Measurements from ENCODE around the gene NMUR1. TPM values are rescaled to one million over a fixed set of nuclear protein-coding genes. Genes with fewer than 3 reads are reported as not detected.

NMUR1 gene
- total RNA-seq, 1 donor from 2014 or later: 0.16 TPM

DNA sequence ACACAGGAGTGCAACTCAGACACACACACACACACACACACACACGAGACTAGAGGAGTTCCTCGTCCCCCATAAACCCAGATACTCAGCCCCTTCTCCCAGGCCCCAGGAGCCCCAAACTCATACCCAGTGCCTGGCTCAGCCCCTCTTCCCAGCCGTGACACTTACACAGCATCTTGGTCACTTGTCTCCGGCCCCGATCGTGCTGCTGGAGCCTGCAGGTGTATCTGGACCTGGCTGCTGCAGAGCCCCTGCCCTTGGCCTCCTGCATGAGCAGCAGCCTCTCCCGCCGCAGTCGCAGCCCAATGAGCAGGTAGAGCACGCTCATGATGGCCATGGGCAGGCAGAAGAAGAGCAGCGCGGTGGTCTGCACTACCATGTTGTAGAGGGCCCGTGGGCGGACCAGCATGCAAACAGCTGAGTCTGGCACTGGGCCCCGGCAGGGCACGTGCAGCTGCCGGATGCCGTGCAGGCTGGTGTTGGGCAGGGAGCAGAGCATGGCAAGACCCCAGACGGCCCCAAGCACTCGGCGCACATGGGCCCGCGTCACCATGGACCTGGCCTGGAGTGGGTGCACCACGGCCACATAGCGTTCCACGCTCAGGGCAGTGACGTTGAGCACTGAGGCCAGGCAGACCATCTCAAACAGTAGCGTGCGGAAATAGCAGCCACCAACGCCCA lies 2.1 kb downstream of the NMUR1 start:
- Mint-ChIP-seq H3K4me3 (ENCODE audit: low read depth) (no peak overlapping the region), H3K9me3 (no peaks in the 10 kb centered on the region), H3K27ac (no peak overlapping the region), H3K27me3 (ENCODE audit: low read depth) (peaks cover 9% of the 10 kb centered on the region), H3K4me1 (ENCODE audit: low read depth) (peaks cover 52% of the 10 kb centered on the region), H3K36me3 (ENCODE audit: low read depth) (peaks cover 12% of the 10 kb centered on the region)
- intact Hi-C loops (cut with micrococcal nuclease): no loop called here
- DNase-seq (ENCODE audit: low spot score): no peak

DNA sequence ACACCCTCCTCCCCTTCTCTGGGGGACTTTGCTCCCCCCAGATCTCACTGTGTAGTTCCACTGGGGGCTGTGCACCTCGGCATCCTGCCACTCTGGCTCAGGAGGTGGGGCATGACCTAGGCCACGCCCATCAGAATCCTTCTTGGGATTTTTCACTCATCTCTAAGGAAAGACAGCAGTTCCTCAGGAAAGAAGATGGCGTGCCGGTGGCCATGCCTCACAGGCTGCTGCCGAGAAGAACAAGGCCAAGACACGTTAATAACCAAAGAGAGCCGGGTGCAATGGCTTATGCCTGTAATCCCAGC lies 3.2 kb downstream of the NMUR1 start:
- Mint-ChIP-seq H3K4me3 (ENCODE audit: low read depth) (no peak overlapping the region), H3K9me3 (no peaks in the 10 kb centered on the region), H3K4me1 (ENCODE audit: low read depth) (peaks cover 56% of the 10 kb centered on the region), H3K27ac (no peak overlapping the region), H3K27me3 (ENCODE audit: low read depth) (peaks cover 9% of the 10 kb centered on the region), H3K36me3 (ENCODE audit: low read depth) (peaks cover 12% of the 10 kb centered on the region)
- intact Hi-C loops (cut with micrococcal nuclease): no loop called here
- no peak for DNase-seq (ENCODE audit: low spot score)

DNA sequence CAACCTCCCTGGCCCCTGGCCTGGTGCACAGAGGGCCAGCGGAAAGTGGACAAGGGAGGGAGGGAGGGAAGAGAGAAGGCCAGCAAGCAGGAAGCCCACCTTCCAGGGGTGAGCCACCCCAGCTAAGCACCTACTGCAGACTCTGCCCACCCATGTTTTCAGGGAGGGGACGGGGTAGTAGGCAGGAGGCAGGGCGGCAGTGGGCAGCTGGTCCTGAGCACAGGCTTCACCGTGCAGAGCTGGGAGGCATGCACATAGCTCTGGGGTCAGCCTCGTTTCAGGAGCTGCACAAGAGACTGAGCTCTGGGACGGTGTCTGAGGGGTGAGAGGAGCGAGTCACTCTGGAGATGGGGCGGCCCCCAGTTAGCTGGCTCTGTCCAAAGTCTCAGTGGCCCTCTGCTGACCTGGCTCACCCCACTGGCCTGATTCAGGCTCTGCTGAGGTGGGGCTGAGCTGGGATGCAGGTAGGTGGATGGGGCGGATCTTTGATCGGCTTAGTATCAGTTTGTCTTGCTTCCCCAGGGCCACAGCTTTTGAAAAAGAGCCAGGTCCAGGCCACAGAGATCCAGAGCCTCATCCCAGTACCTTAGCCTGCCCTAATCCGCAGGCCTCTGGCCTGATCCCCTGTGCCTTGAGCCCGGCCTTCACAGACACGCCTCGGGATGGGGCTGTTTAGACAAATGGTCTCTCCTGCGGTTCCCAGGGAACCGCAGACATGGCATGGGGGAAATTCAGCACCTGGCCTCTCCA lies 3.7 kb downstream of the NMUR1 start:
- H3K4me1 Mint-ChIP-seq (ENCODE audit: low read depth): peaks cover 56% of the 10 kb centered on the region
- H3K9me3 Mint-ChIP-seq: no peaks in the 10 kb centered on the region
- H3K27me3 Mint-ChIP-seq (ENCODE audit: low read depth): peaks cover 9% of the 10 kb centered on the region
- H3K36me3 Mint-ChIP-seq (ENCODE audit: low read depth): peaks cover 12% of the 10 kb centered on the region
- intact Hi-C loops (cut with micrococcal nuclease): no loop called here
- DNase-seq (ENCODE audit: low spot score): no peak
- H3K27ac Mint-ChIP-seq: no peak overlapping the region
- H3K4me3 Mint-ChIP-seq (ENCODE audit: low read depth): no peak overlapping the region

DNA sequence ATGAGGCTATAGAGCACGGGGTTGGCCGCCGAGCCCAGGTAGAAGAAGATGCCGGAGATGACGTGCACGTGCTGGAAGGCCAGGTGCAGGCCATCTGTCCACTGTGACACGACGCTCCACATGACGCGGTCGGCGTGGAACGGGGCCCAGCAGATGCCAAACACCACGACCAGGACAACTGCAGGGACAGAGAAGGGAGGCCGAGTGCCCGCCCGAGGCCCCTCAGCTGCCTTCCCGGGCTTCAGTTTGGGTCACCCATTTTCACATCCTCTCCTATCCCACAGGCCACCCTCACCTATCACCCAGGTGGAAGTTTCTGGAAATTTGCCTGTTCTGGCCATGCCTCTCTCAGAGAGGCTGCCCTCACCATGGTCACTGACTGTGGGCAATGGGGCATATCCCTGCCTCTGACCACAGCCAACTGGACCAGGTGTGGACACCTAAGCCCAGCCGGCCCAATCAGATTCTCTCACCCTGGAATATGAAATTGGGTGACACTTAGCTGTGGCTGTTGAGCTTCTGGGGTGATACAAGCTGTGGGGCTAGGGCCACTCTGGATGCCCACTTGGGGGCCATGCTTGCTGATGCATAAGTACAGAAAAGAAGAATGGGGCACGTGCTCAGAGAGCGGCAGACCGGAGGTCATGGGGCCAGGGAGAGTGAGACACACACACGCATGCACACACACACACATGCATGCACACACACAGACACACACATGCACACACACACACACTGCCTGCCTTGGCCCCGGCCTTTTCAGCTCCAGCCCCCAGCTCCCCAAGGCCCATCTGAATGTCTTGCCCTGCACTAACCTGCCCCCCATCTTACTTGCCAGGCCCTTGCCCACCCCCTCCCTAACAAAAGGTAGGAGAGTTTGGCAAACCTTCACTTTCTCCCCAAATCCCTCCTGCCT lies 4.7 kb downstream of the NMUR1 start:
- H3K4me1 Mint-ChIP-seq (ENCODE audit: low read depth): peaks cover 52% of the 10 kb centered on the region
- no peak overlapping the region for H3K4me3 Mint-ChIP-seq (ENCODE audit: low read depth)

DNA sequence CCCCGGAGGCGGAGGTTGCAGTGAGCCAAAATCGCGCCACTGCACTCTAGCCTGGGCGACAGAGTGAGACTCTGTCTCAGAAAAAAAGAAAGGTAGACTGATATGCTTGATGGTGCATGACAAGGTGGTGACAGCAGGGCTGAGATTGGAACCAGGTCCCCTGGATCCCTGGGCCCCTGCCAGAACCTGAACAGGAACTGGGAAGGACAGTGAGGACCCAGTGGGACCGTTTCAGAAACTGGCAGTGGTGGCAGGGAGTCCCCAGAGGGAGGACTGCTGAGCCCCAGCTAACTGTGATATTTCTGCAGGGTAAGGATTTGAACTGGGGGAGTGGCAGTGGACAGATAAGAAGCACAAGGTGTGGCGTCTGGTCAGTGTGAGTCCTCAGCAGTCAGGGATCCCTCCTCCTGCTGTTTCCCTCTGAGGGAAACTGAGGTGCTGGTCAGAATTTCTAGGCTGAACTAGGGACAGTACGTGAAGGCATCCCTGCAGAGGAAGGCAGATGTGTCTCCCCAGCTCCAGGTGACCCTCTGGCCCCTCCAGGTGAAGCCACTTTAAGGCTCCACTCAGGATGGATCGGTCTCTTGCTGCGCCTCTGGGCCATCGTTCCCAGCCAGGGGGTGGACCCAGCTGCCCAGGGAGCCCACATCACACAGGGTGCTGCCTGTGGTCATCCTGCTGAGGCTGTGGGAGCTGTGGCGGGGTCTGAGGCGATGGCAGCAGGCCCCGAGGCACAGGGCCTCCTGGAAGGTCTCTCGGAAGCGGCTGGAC lies 5.6 kb downstream of the NMUR1 start:
- H3K36me3 Mint-ChIP-seq (ENCODE audit: low read depth): peaks cover 12% of the 10 kb centered on the region
- no peak for DNase-seq (ENCODE audit: low spot score)
- H3K27ac Mint-ChIP-seq: peak overlapping the region; percentile 28
- no peaks in the 10 kb centered on the region for H3K9me3 Mint-ChIP-seq
- peak overlapping the region; percentile 6 for H3K4me3 Mint-ChIP-seq (ENCODE audit: low read depth)
- peaks cover 60% of the 10 kb centered on the region for H3K4me1 Mint-ChIP-seq (ENCODE audit: low read depth)
- H3K27me3 Mint-ChIP-seq (ENCODE audit: low read depth): peaks cover 15% of the 10 kb centered on the region
- intact Hi-C loops (cut with micrococcal nuclease): loop anchor here (1.0 kb wide), 1 partner anchor 21 kb away; no protein-coding TSS in a partner anchor

More for the DNA sequence above, 4.7 kb downstream of the NMUR1 start:
- Mint-ChIP-seq H3K36me3 (ENCODE audit: low read depth) (peaks cover 12% of the 10 kb centered on the region), H3K9me3 (no peaks in the 10 kb centered on the region), H3K27ac (no peak overlapping the region), H3K27me3 (ENCODE audit: low read depth) (peaks cover 12% of the 10 kb centered on the region)
- intact Hi-C loops (cut with micrococcal nuclease): no loop called here
- no peak for DNase-seq (ENCODE audit: low spot score)

DNA sequence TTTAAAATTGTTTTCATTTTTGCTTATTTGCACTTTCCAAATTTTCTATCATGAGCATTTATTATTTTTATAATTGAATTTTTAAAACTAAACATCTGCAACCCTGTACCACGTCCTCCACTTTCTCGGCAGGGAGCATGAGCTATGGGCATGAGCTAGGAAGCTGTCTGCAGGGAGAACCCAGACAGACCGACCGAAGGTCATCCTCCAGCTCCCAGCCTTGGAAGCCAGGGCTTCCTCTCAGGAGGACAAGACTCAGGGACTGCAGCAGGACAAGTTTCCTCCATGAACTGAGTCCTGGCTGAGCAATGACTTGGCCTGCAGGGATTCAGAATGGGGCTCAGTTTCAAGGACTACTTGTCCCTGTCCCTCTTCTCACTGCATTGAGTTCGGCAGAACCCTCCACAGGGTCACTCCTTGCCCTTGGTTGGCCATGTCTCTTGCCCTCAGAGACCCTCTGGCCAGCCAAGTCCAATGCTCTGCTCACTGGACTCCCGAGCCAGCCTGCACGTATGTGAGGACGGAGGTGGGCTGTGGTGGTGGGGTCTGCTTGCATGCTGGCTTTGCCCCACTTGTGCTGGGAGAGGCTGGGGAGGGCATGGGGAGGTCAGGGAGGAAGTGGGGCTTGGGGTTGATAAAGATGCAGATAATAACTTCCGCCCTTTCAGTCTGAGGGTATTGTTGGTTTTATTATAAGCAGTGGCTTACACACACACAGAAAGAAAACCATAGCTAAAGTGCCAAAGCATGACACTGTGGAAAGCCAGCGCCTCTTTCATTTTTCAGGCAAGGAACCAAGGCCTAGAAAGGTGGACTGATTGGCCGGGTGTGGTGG lies 6.6 kb downstream of the NMUR1 start:
- DNase-seq (ENCODE audit: low spot score): no peak
- H3K36me3 Mint-ChIP-seq (ENCODE audit: low read depth): peaks cover 9% of the 10 kb centered on the region
- H3K4me1 Mint-ChIP-seq (ENCODE audit: low read depth): peaks cover 54% of the 10 kb centered on the region
- intact Hi-C loops (cut with micrococcal nuclease): loop anchor here (1.0 kb wide), 1 partner anchor 22 kb away; no protein-coding TSS in a partner anchor
- peaks cover 6% of the 10 kb centered on the region for H3K27me3 Mint-ChIP-seq (ENCODE audit: low read depth)
- no peaks in the 10 kb centered on the region for H3K9me3 Mint-ChIP-seq
- peak overlapping the region; percentile 28 for H3K27ac Mint-ChIP-seq
- H3K4me3 Mint-ChIP-seq (ENCODE audit: low read depth): peak overlapping the region; percentile 18

DNA sequence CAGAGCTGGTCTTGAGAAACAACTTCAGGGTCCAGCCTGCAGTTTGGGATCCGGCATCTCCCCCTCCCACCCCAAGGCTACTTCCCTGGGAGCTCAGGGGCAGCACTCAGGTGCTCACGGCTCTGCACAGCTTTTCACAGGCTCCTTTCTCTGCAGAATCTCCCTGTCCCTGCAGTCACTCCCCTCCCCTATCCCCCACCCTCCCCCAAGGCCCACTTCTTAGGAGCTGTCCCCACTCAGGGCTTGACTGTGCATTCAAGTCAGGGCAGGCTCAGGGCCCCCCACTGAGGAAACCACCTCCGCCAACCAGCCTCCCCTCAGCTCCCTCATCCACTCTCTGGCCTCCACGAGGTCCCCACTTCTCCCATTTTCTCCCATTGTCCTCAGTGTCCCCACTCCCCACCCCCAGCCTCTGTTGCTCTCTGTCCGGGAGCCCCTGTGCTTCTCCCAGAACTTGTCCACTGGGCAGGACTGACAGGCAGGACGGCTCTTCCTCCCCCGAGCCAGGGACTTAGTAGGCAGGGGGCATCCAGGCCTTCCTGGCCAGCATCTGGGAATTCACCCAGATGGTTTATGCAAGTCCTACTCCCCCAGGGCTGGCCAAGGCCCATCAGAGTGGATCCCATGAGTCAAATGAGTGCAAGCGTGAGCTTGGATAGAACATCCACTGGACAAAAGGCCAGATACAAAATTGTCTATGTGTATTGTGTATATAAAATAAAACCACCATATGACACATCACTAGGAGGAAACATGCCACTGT lies 7.6 kb downstream of the NMUR1 start:
- Mint-ChIP-seq H3K4me3 (ENCODE audit: low read depth) (no peak overlapping the region), H3K4me1 (ENCODE audit: low read depth) (peaks cover 46% of the 10 kb centered on the region), H3K27me3 (ENCODE audit: low read depth) (peaks cover 6% of the 10 kb centered on the region), H3K27ac (no peak overlapping the region), H3K36me3 (ENCODE audit: low read depth) (peaks cover 2% of the 10 kb centered on the region), H3K9me3 (no peaks in the 10 kb centered on the region)
- DNase-seq (ENCODE audit: low spot score): no peak
- intact Hi-C loops (cut with micrococcal nuclease): no loop called here

DNA sequence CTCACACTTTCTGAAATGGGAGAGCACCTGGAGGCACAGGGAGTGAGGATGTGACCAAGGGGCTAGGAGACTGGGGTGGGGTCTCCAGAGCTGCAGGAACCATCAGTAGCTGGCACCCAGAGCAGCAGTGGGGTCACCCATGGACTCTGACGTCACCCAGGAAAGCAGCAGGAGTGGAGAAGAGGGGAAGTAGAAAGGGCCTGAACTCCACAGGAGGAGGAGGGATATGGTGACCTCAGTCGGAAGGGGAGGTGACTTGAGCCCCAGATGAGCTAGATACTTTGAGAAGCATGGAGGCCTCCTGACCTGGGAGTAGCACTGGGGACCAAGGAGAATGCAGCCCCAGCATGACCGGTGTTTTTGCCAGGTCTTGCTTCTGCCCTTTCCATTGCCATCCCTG lies 8.8 kb downstream of the NMUR1 start:
- Mint-ChIP-seq H3K9me3 (no peaks in the 10 kb centered on the region), H3K4me3 (ENCODE audit: low read depth) (no peak overlapping the region), H3K27me3 (ENCODE audit: low read depth) (peaks cover 6% of the 10 kb centered on the region), H3K27ac (no peak overlapping the region), H3K4me1 (ENCODE audit: low read depth) (peaks cover 44% of the 10 kb centered on the region), H3K36me3 (ENCODE audit: low read depth) (peaks cover 2% of the 10 kb centered on the region)
- no peak for DNase-seq (ENCODE audit: low spot score)
- intact Hi-C loops (cut with micrococcal nuclease): no loop called here

DNA sequence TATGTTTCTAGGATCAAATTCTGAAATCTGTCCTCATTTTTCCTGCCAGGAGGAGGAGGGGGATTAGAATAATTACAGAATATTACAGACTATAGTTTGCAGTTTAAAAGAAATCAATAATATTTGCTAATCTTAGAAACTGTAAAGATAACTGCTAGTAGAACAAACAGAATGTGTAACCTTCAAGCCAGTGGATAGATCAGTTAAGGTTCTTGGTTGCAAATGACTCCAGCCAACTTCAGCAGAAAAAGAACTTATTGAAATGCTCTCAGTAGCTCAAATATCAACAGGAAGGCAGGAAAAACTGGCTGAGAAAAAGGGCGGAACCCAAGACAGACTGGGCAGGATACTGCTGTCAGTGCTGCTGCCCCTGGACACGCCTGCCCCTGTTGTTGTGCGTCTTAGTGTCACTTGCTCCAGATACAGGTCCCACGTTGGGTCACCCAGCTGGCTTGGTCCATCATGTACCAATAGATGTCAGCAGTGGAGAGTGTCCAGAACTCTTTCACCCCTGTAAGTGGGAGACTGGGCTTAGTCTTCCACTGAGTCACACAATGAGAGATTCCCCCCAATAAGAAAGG lies 10.2 kb downstream of the NMUR1 start:
- Mint-ChIP-seq H3K4me3 (ENCODE audit: low read depth) (no peak overlapping the region), H3K27ac (no peak overlapping the region), H3K9me3 (no peaks in the 10 kb centered on the region), H3K4me1 (ENCODE audit: low read depth) (peaks cover 36% of the 10 kb centered on the region), H3K36me3 (ENCODE audit: low read depth) (no peaks in the 10 kb centered on the region), H3K27me3 (ENCODE audit: low read depth) (peaks cover 6% of the 10 kb centered on the region)
- no peak for DNase-seq (ENCODE audit: low spot score)
- intact Hi-C loops (cut with micrococcal nuclease): no loop called here

DNA sequence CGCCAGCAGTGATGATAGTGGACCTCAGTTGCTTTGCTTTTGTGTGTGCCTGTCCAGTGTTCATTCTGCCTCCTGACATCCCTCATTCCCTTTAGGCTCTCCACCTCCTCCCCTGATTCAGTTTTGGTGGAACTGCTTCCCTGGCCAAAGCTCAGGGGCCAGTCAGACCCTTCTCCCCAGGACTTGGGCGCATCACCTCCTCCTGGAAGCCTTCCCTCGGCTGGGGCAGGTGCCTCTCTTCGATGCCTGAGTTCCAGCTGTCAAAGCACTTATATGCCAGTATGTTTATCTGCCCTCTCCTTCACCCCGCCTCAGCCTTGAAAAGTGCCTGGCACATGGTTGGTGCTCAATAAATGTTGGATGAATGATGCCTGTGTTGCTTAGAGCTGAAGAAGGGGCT lies 11.5 kb downstream of the NMUR1 start:
- DNase-seq (ENCODE audit: low spot score): no peak

DNA sequence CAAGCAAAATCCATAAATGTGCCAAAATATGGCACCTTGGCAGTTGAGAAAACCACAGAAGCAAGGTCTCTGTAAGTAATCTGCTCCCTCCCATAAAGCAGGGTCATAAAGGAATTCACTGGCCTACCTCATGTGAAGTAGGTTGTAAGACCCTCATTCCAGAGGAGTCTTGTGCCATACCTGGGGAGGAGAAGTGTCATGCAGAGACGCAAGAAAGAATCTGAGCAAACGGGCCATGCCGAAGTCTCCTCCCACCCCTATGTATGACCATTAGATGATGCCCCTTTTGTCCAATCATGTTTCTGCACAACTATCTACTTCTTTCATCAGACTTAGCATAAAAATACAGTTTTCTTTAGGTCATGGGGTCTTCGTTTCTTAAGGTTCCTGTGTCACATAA lies 14.6 kb downstream of the NMUR1 start:
- Mint-ChIP-seq H3K4me3 (ENCODE audit: low read depth) (no peak overlapping the region), H3K27me3 (ENCODE audit: low read depth) (peaks cover 4% of the 10 kb centered on the region), H3K9me3 (no peaks in the 10 kb centered on the region), H3K27ac (no peak overlapping the region), H3K36me3 (ENCODE audit: low read depth) (peaks cover 3% of the 10 kb centered on the region), H3K4me1 (ENCODE audit: low read depth) (peaks cover 23% of the 10 kb centered on the region)
- intact Hi-C loops (cut with micrococcal nuclease): loop anchor here (2.0 kb wide), 2 partner anchors 15 to 191 kb away; partner anchors contain the start of gene NMUR1
- DNase-seq (ENCODE audit: low spot score): no peak

More for the DNA sequence above, 11.5 kb downstream of the NMUR1 start:
- Mint-ChIP-seq H3K27me3 (ENCODE audit: low read depth) (peaks cover 6% of the 10 kb centered on the region), H3K36me3 (ENCODE audit: low read depth) (peaks cover 3% of the 10 kb centered on the region), H3K27ac (no peak overlapping the region), H3K4me3 (ENCODE audit: low read depth) (no peak overlapping the region), H3K4me1 (ENCODE audit: low read depth) (peaks cover 34% of the 10 kb centered on the region), H3K9me3 (no peaks in the 10 kb centered on the region)
- intact Hi-C loops (cut with micrococcal nuclease): no loop called here

Data from activated T-helper 2 cell treated with anti-CD3 and anti-CD28 coated beads, Interferon-gamma antibody, Interleukin-2, Interleukin-4, amounts not matched to agents 10 μg/mL and 5 μg/mL and 100 μg/mL, durations not matched to agents 14 hours and 24 hours and 36 hours (primary cell).